DND-41 (cell line): Measurements from ENCODE around the gene CLEC2D.

Source experiments
- CTCF ChIP-seq: IDR thresholded peaks from 2 replicates; pipeline ENCODE4 v1.5.1; 2012; ENCODE audit warnings: borderline replicate concordance, low read length, moderate library complexity, mild to moderate bottlenecking; ENCODE audit not compliant: poor library complexity, severe bottlenecking; ENCODE audit errors: extremely low read depth
- EZH2 ChIP-seq: IDR thresholded peaks from 3 replicates; pipeline ENCODE4 v1.6.1; 2012; ENCODE audit warnings: borderline replicate concordance, low read depth, mild to moderate bottlenecking, moderate library complexity, low read length, inconsistent platforms; ENCODE audit not compliant: severe bottlenecking

- TF ChIP-seq EZH2, result no peak
- no peak for TF ChIP-seq CTCF
These were observed 50.3 kb downstream of the CLEC2D start for GRCh38 chr12:9719790-9720189.
